Omental fat pad (tissue), 4 donors: ENCODE measurements around the gene FBN2. TPM values are rescaled to one million over a fixed set of nuclear protein-coding genes. Genes with fewer than 3 reads are reported as not detected.

Source experiments
- ATAC-seq: fragments of 150-250 bp; one replicate; pipeline ENCODE4 v1.9.1; 2016; ENCODE audit warnings: mild to moderate bottlenecking, moderate library complexity; ENCODE audit not compliant: low FRiP score
- DNase-seq: peaks from one replicate; pipeline ENCODE4 v3.0.0-alpha.2; 2019; ENCODE audit warnings: low spot score
- CTCF ChIP-seq, 3 donors: fragments of 450-650 bp; IDR thresholded peaks; one replicate each; pipeline ENCODE4 v1.5.1; 2016 to 2017; ENCODE audit warnings: antibody characterized with exemption in 3 of 3, mild to moderate bottlenecking in 3 of 3, moderate library complexity in 2 of 3
- total RNA-seq, 4 donors: library from RNA; depleted of rRNA; stranded (reverse); fragments of >200 nt; gene quantifications; one replicate each; pipeline ENCODE4 v1.1.0, GENCODE V29; 2016

FBN2 gene
- total RNA-seq, 4 donors from 2014 or later, result 0.56 to 3.2 (median 0.79) TPM

- no peak for TF ChIP-seq CTCF (IDR thresholded peaks at IDR 0.05)
- ATAC-seq (no peak), DNase-seq (no peak)
Measured at GRCh38 chr5:128480906-128481633, 57.0 kb downstream of the FBN2 start.

- TF ChIP-seq CTCF (IDR thresholded peaks at IDR 0.05), result no peak
- DNase-seq, result no peak
- no peak for ATAC-seq
Measured at GRCh38 chr5:128480158-128480557, 57.9 kb downstream of the FBN2 start.

GRCh38 chr5:128478386-128479368 is 59.4 kb downstream of the FBN2 start:
- ATAC-seq (no peak), DNase-seq (no peak)
- no peak for TF ChIP-seq CTCF (IDR thresholded peaks at IDR 0.05)

GRCh38 chr5:128477944-128478343 is 60.1 kb downstream of the FBN2 start:
- DNase-seq, result no peak
- TF ChIP-seq CTCF (IDR thresholded peaks at IDR 0.05), result no peak
- no peak for ATAC-seq

GRCh38 chr5:128475693-128476092 is 62.4 kb downstream of the FBN2 start:
- DNase-seq, result no peak
- no peak for ATAC-seq
- TF ChIP-seq CTCF (IDR thresholded peaks at IDR 0.05), result no peak

- ATAC-seq, result no peak
- DNase-seq, result no peak
- no peak for TF ChIP-seq CTCF (IDR thresholded peaks at IDR 0.05)
Measured at GRCh38 chr5:128472919-128473318, 65.1 kb downstream of the FBN2 start.
